Measurements from ENCODE around the gene DNM1L. TPM values are rescaled to one million over a fixed set of nuclear protein-coding genes. Genes with fewer than 3 reads are reported as not detected.
"Not testable (repeated sequence)": the region's sequence is repeated elsewhere in the genome, so short reads cannot be mapped to it uniquely, and the experiment has no call there.

Gene DNM1L
- total and polyA plus RNA-seq, 9 of the 15 experiments (the other 6 are each of a cell fraction or from before 2014, with no cell fraction given), result 24.1 to 82.8 (median 61.5) TPM

- H3K4me3 ChIP-seq; in situ Hi-C loops (cut with MboI); H3K27ac ChIP-seq (ENCODE audit: extremely low read depth, low read depth, low read length); H3K9me3 ChIP-seq (replicated peaks; ENCODE audit: control insufficient read depth, insufficient read depth, low read depth, low read length); H3K4me1 ChIP-seq (replicated peaks in 1 of 2; ENCODE audit: control insufficient read depth in 2 of 2, insufficient read depth in 2 of 2, low read length in 2 of 2); FAIRE-seq; H3K4me2 ChIP-seq (ENCODE audit: insufficient read depth, low read length); H2AFZ ChIP-seq (ENCODE audit: low read depth, low read length); H4K20me1 ChIP-seq (replicated peaks; ENCODE audit: control insufficient read depth, insufficient read depth, low read length); intact Hi-C loops (cut with micrococcal nuclease); BruUV-seq (replicated peaks); CTCF ChIA-PET (ENCODE audit: low intra/inter-chr PET ratio); DNase-seq (ENCODE audit: extremely low read depth in 1 of 4, low spot score in 3 of 4); H3K9me1 ChIP-seq (ENCODE audit: control insufficient read depth, insufficient read depth, low read length); H3K79me2 ChIP-seq (ENCODE audit: control insufficient read depth, insufficient read depth, low read length); H3K9ac ChIP-seq (ENCODE audit: insufficient read depth in 1 of 2, low read depth in 2 of 2, low read length in 2 of 2); ATAC-seq; H3K27me3 ChIP-seq (ENCODE audit: control insufficient read depth in 2 of 2, insufficient read depth in 2 of 2, low read length in 2 of 2): not testable (repeated sequence)
- POLR2A ChIA-PET, result interaction anchor here (1.0 kb wide), 1 partner anchor 11 kb away, joined by 4 read pairs; no protein-coding TSS in a partner anchor
- 94% methylated on average over 3 of the region's 3 CpGs for WGBS (ENCODE audit: insufficient coverage, low coverage, missing lambda C conversion rate)
- H3K36me3 ChIP-seq (ENCODE audit: control insufficient read depth, insufficient read depth, low read length), result peaks cover 74% of the 10 kb centered on the region
These were observed 46.2 kb downstream of the DNM1L start for GRCh38 chr12:32725308-32725707.

- 93% methylated on average over 2 of the region's 2 CpGs for WGBS (ENCODE audit: insufficient coverage, low coverage, missing lambda C conversion rate)
- no peaks in the 10 kb centered on the region for H3K9me3 ChIP-seq (replicated peaks; ENCODE audit: control insufficient read depth, insufficient read depth, low read depth, low read length)
- in situ Hi-C loops (cut with MboI) (no loop called here), intact Hi-C loops (cut with micrococcal nuclease) (no loop called here)
- no peaks in the 10 kb centered on the region for H3K9me1 ChIP-seq (ENCODE audit: control insufficient read depth, insufficient read depth, low read length)
- no peaks in the 10 kb centered on the region for H3K27me3 ChIP-seq (ENCODE audit: control insufficient read depth in 2 of 2, insufficient read depth in 2 of 2, low read length in 2 of 2)
- no peak for DNase-seq (ENCODE audit: extremely low read depth in 1 of 4, low spot score in 3 of 4)
- no peak overlapping the region for H3K4me3 ChIP-seq
- H3K27ac ChIP-seq (ENCODE audit: extremely low read depth, low read depth, low read length), result no peak overlapping the region
- H2AFZ ChIP-seq (ENCODE audit: low read depth, low read length), result no peak overlapping the region
- ChIA-PET POLR2A (no interaction called here), CTCF (ENCODE audit: low intra/inter-chr PET ratio) (no interaction called here)
- H3K9ac ChIP-seq (ENCODE audit: insufficient read depth in 1 of 2, low read depth in 2 of 2, low read length in 2 of 2), result no peak overlapping the region
- no peak for FAIRE-seq
- H3K4me1 ChIP-seq (replicated peaks in 1 of 2; ENCODE audit: control insufficient read depth in 2 of 2, insufficient read depth in 2 of 2, low read length in 2 of 2), result no peaks in the 10 kb centered on the region; a peak in 1 of 5 replicates
- H3K79me2 ChIP-seq (ENCODE audit: control insufficient read depth, insufficient read depth, low read length), result no peaks in the 10 kb centered on the region
- no peak for ATAC-seq
- no peaks in the 10 kb centered on the region for H4K20me1 ChIP-seq (replicated peaks; ENCODE audit: control insufficient read depth, insufficient read depth, low read length)
- H3K4me2 ChIP-seq (ENCODE audit: insufficient read depth, low read length), result no peak overlapping the region
- H3K36me3 ChIP-seq (ENCODE audit: control insufficient read depth, insufficient read depth, low read length), result peaks cover 68% of the 10 kb centered on the region
- BruUV-seq (replicated peaks), result no TSS peak
- TF ChIP-seq FOXJ3 (CRISPR knock-in tag; IDR thresholded peaks at IDR 0.05), result no peak
- TF ChIP-seq ZNF347 (CRISPR knock-in tag; IDR thresholded peaks at IDR 0.05; ENCODE audit: low read depth), result no peak
- no peak for TF ChIP-seq DEAF1 (CRISPR knock-in tag; IDR thresholded peaks at IDR 0.05)
- no peak for TF ChIP-seq YY1 (IDR thresholded peaks at IDR 0.05; ENCODE audit: borderline replicate concordance in 1 of 3, control insufficient read depth in 1 of 3, extremely low read depth in 1 of 3, insufficient read depth in 3 of 3, insufficient read length in 1 of 3, insufficient replicate concordance in 2 of 3, low read depth in 1 of 3, low read length in 2 of 3)
- TF ChIP-seq TBP (optimal IDR thresholded peaks at IDR 0.05; ENCODE audit: low read depth, low read length), result no peak
- no peak for TF ChIP-seq PTRF (tag; IDR thresholded peaks at IDR 0.05)
- TF ChIP-seq AFF1 (IDR thresholded peaks at IDR 0.05; ENCODE audit: low read depth in 1 of 2, partially characterized antibody in 2 of 2), result no peak
- no peak for TF ChIP-seq ZNF780A (CRISPR knock-in tag; IDR thresholded peaks at IDR 0.05)
- TF ChIP-seq ZKSCAN3 (CRISPR knock-in tag; IDR thresholded peaks at IDR 0.05), result no peak
- TF ChIP-seq RAD21 (CRISPR knock-in tag; conservative IDR thresholded peaks at IDR 0.05 in 1 of 2, IDR thresholded peaks at IDR 0.05 in 1 of 2), result no peak
These were observed 47.2 kb downstream of the DNM1L start for GRCh38 chr12:32726286-32726685.
